Fibroblast of lung (primary cell): ENCODE measurements around the gene CCNY.

Experiments used
- EZH2 ChIP-seq: IDR thresholded peaks from 2 replicates; pipeline ENCODE4 v1.5.1; 2012; ENCODE audit warnings: low read length, control low read depth, mild to moderate bottlenecking; ENCODE audit errors: missing control alignments
- TF ChIP-seq, protein P1 (sequence below), 2 donors: IDR thresholded peaks in 1 of 2; conservative IDR thresholded peaks in 1 of 2; 1 replicate in 1 of 2; 2 replicates in 1 of 2; pipeline ENCODE4 v1.5.1; 2011 to 2012; ENCODE audit warnings: low read length in 2 of 2, control low read depth in 1 of 2, inconsistent platforms in 1 of 2, low read depth in 1 of 2, mild to moderate bottlenecking in 1 of 2

- TF ChIP-seq, protein P1, sequence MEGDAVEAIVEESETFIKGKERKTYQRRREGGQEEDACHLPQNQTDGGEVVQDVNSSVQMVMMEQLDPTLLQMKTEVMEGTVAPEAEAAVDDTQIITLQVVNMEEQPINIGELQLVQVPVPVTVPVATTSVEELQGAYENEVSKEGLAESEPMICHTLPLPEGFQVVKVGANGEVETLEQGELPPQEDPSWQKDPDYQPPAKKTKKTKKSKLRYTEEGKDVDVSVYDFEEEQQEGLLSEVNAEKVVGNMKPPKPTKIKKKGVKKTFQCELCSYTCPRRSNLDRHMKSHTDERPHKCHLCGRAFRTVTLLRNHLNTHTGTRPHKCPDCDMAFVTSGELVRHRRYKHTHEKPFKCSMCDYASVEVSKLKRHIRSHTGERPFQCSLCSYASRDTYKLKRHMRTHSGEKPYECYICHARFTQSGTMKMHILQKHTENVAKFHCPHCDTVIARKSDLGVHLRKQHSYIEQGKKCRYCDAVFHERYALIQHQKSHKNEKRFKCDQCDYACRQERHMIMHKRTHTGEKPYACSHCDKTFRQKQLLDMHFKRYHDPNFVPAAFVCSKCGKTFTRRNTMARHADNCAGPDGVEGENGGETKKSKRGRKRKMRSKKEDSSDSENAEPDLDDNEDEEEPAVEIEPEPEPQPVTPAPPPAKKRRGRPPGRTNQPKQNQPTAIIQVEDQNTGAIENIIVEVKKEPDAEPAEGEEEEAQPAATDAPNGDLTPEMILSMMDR (conservative IDR thresholded peaks at IDR 0.05 in 1 of 2, IDR thresholded peaks at IDR 0.05 in 1 of 2; ENCODE audit: low read depth in 1 of 2, low read length in 2 of 2), result no peak
- TF ChIP-seq EZH2, result no peak
Measured at GRCh38 chr10:35501923-35502322, 165.6 kb downstream of the CCNY start.
